Mucosa of descending colon (tissue), 3 donors: ENCODE data around the gene ALDH3A1. TPM values are rescaled to one million over a fixed set of nuclear protein-coding genes. Genes with fewer than 3 reads are reported as not detected.

Experiments
- ATAC-seq: fragments of 200-7000 bp; cut with Tn5 transposase; one replicate; pipeline ENCODE4 v1.9.1; 2020; ENCODE audit warnings: mild to moderate bottlenecking, moderate library complexity
- DNase-seq, 3 donors: peaks; one replicate each; pipeline ENCODE4 v3.0.0-alpha.2; 2020
- H3K36me3 ChIP-seq: fragments of 200-600 bp; one replicate; pipeline ENCODE4 v1.8.0; 2021; ENCODE audit warnings: low read depth, mild to moderate bottlenecking
- H3K4me1 ChIP-seq: fragments of 200-600 bp; one replicate; pipeline ENCODE4 v1.8.0; 2021; ENCODE audit warnings: low read depth, mild to moderate bottlenecking
- H3K4me3 ChIP-seq: fragments of 200-600 bp; one replicate; pipeline ENCODE4 v1.8.0; 2021; ENCODE audit warnings: mild to moderate bottlenecking
- H3K9me3 ChIP-seq: fragments of 200-600 bp; one replicate; pipeline ENCODE4 v1.8.0; 2021; ENCODE audit warnings: mild to moderate bottlenecking
- intact Hi-C, 2 donors: fragments of 100-400 bp; cut with DNase I in 1 of 2; cut with micrococcal nuclease in 1 of 2; formaldehyde crosslinking; loops; one replicate each; pipeline versions ENCODE4 v1.11.0 to v1.11.1; 2022; cut with DNase I, micrococcal nuclease
- total RNA-seq, 3 donors: library from RNA; stranded (reverse); fragmentation: NEBNext Ultra II Directional in 2 of 3; extraction: Animal tissue kit (Norgen Biotek cat#: 25700) in 2 of 3; gene quantifications; one replicate each; pipeline versions ENCODE4 v1.2.1 to v1.2.4, GENCODE V29; 2021 to 2023
- TF ChIP-seq, protein P1 (sequence below): fragments of 200-600 bp; IDR thresholded peaks from one replicate; pipeline ENCODE4 v1.8.0; 2022; ENCODE audit warnings: antibody characterized with exemption, mild to moderate bottlenecking
- donor health status: DM: no; HTN: no; CAD: no; lungs with moderate emphysema.
- donor health status: DM: no; HTN: no; CAD: no.
- donor health status: DM: no; HTN: yes; CAD: no.

Gene ALDH3A1
- total RNA-seq, 3 donors from 2014 or later: 0.60 to 5.9 (median 3.1) TPM

DNA sequence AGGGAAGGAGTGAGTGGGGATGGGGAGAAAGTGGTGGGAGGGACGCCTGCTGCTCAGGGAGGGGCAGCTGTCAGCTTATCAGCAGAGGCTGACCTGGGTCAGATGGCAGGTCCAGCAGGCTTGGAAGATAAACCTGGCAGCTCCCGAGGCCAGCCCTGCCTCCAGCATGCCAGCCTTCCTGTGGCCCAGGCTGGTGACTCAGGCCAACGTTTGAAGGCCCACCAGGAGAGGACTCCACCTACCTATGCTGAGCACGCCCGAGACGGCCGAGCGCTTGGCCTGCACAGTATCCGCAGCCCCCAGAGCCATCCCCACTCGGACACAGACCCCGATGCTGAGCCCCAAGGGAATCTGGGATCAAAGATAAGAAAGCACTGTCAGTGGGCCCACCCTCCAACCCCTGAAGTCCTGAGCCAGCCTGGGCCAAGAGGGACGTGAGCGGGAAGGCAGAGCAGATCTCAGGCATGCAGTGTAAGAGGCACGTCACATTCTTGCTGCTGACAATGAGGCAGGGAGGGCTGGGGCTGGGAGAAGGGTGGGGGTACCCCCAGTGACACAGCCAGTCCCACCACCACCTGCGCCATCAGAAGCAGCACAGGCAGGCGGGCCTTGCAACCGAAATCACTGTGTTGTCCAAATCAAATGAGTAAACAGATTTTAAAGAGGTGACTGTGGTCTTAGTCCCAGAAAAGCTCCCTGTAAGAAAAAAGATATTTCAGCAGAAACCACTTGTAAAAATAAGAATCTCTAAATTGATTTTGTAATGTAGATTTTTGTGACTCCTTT is 44.1 kb downstream of the ALDH3A1 start:
- DNase-seq (no peak), ATAC-seq (no peak)
- intact Hi-C loops: no loop called here
- H3K4me1 ChIP-seq: no peaks in the 10 kb centered on the region
- H3K4me3 ChIP-seq: no peak overlapping the region
- H3K9me3 ChIP-seq: no peaks in the 10 kb centered on the region
- TF ChIP-seq, protein P1, sequence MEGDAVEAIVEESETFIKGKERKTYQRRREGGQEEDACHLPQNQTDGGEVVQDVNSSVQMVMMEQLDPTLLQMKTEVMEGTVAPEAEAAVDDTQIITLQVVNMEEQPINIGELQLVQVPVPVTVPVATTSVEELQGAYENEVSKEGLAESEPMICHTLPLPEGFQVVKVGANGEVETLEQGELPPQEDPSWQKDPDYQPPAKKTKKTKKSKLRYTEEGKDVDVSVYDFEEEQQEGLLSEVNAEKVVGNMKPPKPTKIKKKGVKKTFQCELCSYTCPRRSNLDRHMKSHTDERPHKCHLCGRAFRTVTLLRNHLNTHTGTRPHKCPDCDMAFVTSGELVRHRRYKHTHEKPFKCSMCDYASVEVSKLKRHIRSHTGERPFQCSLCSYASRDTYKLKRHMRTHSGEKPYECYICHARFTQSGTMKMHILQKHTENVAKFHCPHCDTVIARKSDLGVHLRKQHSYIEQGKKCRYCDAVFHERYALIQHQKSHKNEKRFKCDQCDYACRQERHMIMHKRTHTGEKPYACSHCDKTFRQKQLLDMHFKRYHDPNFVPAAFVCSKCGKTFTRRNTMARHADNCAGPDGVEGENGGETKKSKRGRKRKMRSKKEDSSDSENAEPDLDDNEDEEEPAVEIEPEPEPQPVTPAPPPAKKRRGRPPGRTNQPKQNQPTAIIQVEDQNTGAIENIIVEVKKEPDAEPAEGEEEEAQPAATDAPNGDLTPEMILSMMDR: no peak
- H3K36me3 ChIP-seq: no peaks in the 10 kb centered on the region

DNA sequence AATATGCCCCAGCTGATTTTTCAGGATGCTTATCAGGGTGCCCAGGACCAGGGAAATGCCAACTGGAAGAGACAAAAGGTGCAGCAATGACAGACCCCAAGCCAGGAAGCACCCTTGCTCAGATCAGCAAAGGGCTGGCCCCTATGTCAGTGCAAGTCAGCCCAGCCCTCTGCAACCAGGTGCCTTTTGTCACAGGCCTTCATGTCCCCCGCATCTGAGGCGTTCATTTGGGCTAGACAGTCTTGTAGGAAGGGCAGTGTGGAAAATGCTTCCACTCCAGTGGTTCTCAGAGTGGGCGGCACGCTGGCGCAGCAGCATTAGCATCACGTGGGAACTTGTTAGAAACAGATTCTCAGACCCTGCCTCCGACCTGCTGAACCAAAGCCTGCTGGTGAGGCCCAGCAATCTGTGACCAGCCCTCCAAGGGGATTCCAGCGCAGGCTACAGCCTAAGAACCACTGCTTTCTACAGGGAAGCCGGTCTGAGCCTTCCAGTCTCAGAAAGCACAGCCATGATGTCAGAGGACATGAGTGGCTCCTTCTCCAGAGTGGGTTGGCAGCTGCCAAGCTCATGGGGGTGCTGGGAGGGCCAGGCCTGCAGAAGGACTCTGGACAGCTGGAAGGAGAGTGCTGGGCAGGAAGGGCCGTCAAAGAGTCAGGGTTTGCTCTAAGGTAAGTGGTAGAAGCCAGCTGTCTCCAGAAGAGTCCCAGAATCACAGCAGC is 44.8 kb downstream of the ALDH3A1 start:
- H3K36me3 ChIP-seq: no peaks in the 10 kb centered on the region
- DNase-seq (no peak), ATAC-seq (no peak)

DNA sequence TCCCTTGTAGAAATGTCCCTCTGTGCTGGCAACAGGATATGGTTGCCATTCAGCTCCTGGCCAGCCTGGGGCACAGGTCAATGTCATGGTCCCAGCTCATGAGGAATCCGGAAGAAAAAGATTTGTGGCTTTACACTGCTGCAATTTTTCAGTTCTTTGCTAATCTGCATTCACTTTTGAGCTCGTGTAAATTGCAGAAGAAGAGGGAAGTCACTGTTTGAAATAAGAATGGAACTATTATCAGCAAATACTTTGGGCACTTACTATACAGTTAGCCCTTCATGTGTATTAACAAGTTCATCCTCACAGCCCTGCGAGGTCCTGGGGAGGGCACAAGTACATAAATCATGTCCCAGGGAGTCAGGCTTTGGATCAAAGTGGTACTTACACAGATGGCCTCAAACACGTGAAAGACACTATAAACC is 45.9 kb downstream of the ALDH3A1 start:
- no peak for ATAC-seq
- no peaks in the 10 kb centered on the region for H3K9me3 ChIP-seq
- H3K4me1 ChIP-seq: no peaks in the 10 kb centered on the region
- DNase-seq: no peak
- intact Hi-C loops: no loop called here
- TF ChIP-seq, protein P1: no peak
- no peaks in the 10 kb centered on the region for H3K36me3 ChIP-seq
- no peak overlapping the region for H3K4me3 ChIP-seq

More for the DNA sequence above, 44.8 kb downstream of the ALDH3A1 start:
- Histone ChIP-seq H3K9me3 (no peaks in the 10 kb centered on the region), H3K4me3 (no peak overlapping the region), H3K4me1 (no peaks in the 10 kb centered on the region)
- TF ChIP-seq, protein P1: no peak
- intact Hi-C loops: no loop called here

Other genes with a start within 250 kb of the ALDH3A1 start
- 1 to 10 TPM; 1.0 to 2.9 (median 2.3) TPM for gene SLC47A1, start 214.4 kb downstream of the ALDH3A1 start, total RNA-seq
- gene ALDH3A2, start 99.5 kb downstream of the ALDH3A1 start, total RNA-seq: 100 to 1,000 TPM in 1 of 3 donors, 10 to 100 TPM in 2; 93.8 to 129 (median 98.1) TPM
- under 1 TPM; 0.28 to 0.65 (median 0.38) TPM for gene SLC47A2, start 31.7 kb downstream of the ALDH3A1 start, total RNA-seq
- gene ULK2, start 119.6 kb upstream of the ALDH3A1 start, total RNA-seq: 10 to 100 TPM in 1 of 3 donors, 1 to 10 TPM in 2; 6.7 to 29.8 (median 8.5) TPM
- 10 to 100 TPM; 25.0 to 41.1 (median 29.9) TPM for gene AKAP10, start 229.5 kb upstream of the ALDH3A1 start, total RNA-seq